Measurements from ENCODE around the gene COX5A. TPM values are rescaled to one million over a fixed set of nuclear protein-coding genes. Genes with fewer than 3 reads are reported as not detected.

The COX5A gene
- 100 to 1,000 TPM in 3 of 4 donors, 10 to 100 TPM in 1; 59.4 to 326 (median 195) TPM for total RNA-seq

- Histone ChIP-seq H3K27ac (peak within 1 kb of the TSS; percentile 84 to 99 (median 97)), H3K4me3 (peak within 1 kb of the TSS; percentile 63 to 99 (median 78)), H3K36me3 (no peaks in the 10 kb centered on the region), H3K9me3 (no peaks in the 10 kb centered on the region), H3K4me1 (peaks cover 0 to 42% (median 4%) of the 10 kb centered on the region in 4 donors), H3K27me3 (no peaks in the 10 kb centered on the region)
- DNase-seq, result peak; percentile 92 to 97 (median 94)
- peak; percentile 95 for TF ChIP-seq POLR2A (IDR thresholded peaks at IDR 0.05)
- TF ChIP-seq CTCF (IDR thresholded peaks at IDR 0.05), result peak in 3 of 6 experiments; percentile 4 to 38 (median 27)
Measured at GRCh38 chr15:74937590-74938371, at the start of gene COX5A. TSS of gene COX5A (minus strand) at chr15:74938073. CDS start at chr15:74938014, 59 bp downstream.

- Histone ChIP-seq H3K9me3 (no peaks in the 10 kb centered on the region), H3K4me1 (no peaks in the 10 kb centered on the region), H3K36me3 (no peaks in the 10 kb centered on the region), H3K27ac (no peak overlapping the region), H3K27me3 (no peaks in the 10 kb centered on the region), H3K4me3 (no peak overlapping the region)
- no peak for DNase-seq
- TF ChIP-seq POLR2A (IDR thresholded peaks at IDR 0.05), result no peak
- TF ChIP-seq CTCF (IDR thresholded peaks at IDR 0.05), result no peak
Measured at GRCh38 chr15:74983725-74984231, 45.9 kb upstream of the COX5A start.

GRCh38 chr15:74982183-74982582 lies 44.3 kb upstream of the COX5A start:
- no peaks in the 10 kb centered on the region for H3K9me3 ChIP-seq
- no peaks in the 10 kb centered on the region for H3K36me3 ChIP-seq
- DNase-seq, result no peak
- H3K27ac ChIP-seq, result no peak overlapping the region
- no peak overlapping the region for H3K4me3 ChIP-seq
- TF ChIP-seq CTCF (IDR thresholded peaks at IDR 0.05) (no peak), POLR2A (IDR thresholded peaks at IDR 0.05) (no peak)
- H3K27me3 ChIP-seq, result no peaks in the 10 kb centered on the region
- H3K4me1 ChIP-seq, result no peaks in the 10 kb centered on the region

- TF ChIP-seq POLR2A (IDR thresholded peaks at IDR 0.05) (no peak), CTCF (IDR thresholded peaks at IDR 0.05) (no peak)
- H3K36me3 ChIP-seq, result no peaks in the 10 kb centered on the region
- no peak for DNase-seq
- no peak overlapping the region for H3K27ac ChIP-seq
- no peaks in the 10 kb centered on the region for H3K27me3 ChIP-seq
- H3K9me3 ChIP-seq, result no peaks in the 10 kb centered on the region
- H3K4me3 ChIP-seq, result no peak overlapping the region
- H3K4me1 ChIP-seq, result no peaks in the 10 kb centered on the region
Measured at GRCh38 chr15:74978503-74978902, 40.6 kb upstream of the COX5A start.

GRCh38 chr15:74978077-74978476 lies 40.2 kb upstream of the COX5A start:
- DNase-seq, result no peak
- Histone ChIP-seq H3K27ac (no peak overlapping the region), H3K27me3 (no peaks in the 10 kb centered on the region), H3K4me1 (no peaks in the 10 kb centered on the region), H3K4me3 (no peak overlapping the region), H3K36me3 (no peaks in the 10 kb centered on the region), H3K9me3 (no peaks in the 10 kb centered on the region)
- TF ChIP-seq CTCF (IDR thresholded peaks at IDR 0.05), result no peak
- TF ChIP-seq POLR2A (IDR thresholded peaks at IDR 0.05), result no peak
